WTC11 (cell line): ENCODE data around the gene TRMU. TPM values are rescaled to one million over a fixed set of nuclear protein-coding genes. Genes with fewer than 3 reads are reported as not detected.

Source experiments
- ATAC-seq: fragments of 200-7000 bp; cut with Tn5 transposase; 2 replicates; pipeline ENCODE4 v1.10.0; 2021; ENCODE audit warnings: mild to moderate bottlenecking, moderate library complexity
- CTCF ChIA-PET: fragments of 300-600 bp; sonication (Branson Sonifier 250); formaldehyde crosslinking; loops from one replicate; lab custom pipeline; 2021; ENCODE audit warnings: antibody characterized with exemption; lab: Charles Lee
- POLR2A ChIA-PET: fragments of 350-600 bp; sonication (Branson Sonifier 250); formaldehyde crosslinking; loops from one replicate; lab custom pipeline; 2021; ENCODE audit warnings: antibody characterized with exemption; lab: Charles Lee
- DNase-seq: peaks from one replicate; pipeline ENCODE4 v3.0.0; 2021; ENCODE audit warnings: low spot score
- H3K27ac Mint-ChIP-seq: 2 replicates; pipeline ENCODE4 v1.8.0; 2021; ENCODE audit warnings: mixed read lengths
- H3K27me3 Mint-ChIP-seq: 2 replicates; pipeline ENCODE4 v1.8.0; 2021; ENCODE audit warnings: low read depth, mild to moderate bottlenecking, moderate library complexity, mixed read lengths
- H3K36me3 Mint-ChIP-seq: 2 replicates; pipeline ENCODE4 v1.8.0; 2021; ENCODE audit warnings: mixed read lengths
- H3K4me1 Mint-ChIP-seq: 2 replicates; pipeline ENCODE4 v1.8.0; 2022; ENCODE audit warnings: mixed read lengths
- H3K4me3 Mint-ChIP-seq: 2 replicates; pipeline ENCODE4 v1.8.0; 2021; ENCODE audit warnings: mild to moderate bottlenecking, moderate library complexity, mixed read lengths
- H3K9me3 Mint-ChIP-seq: 2 replicates; pipeline ENCODE4 v1.8.0; 2021; ENCODE audit warnings: mixed read lengths
- ATF3 ChIP-seq: sonication (generic); formaldehyde crosslinking; conservative IDR thresholded peaks from 2 replicates; pipeline ENCODE4 v1.8.1; 2022; ENCODE audit warnings: mild to moderate bottlenecking, missing genetic modification reagents
- ATF6 ChIP-seq: sonication (generic); formaldehyde crosslinking; IDR thresholded peaks from 2 replicates; pipeline ENCODE4 v1.8.1; 2023; ENCODE audit warnings: mild to moderate bottlenecking, missing genetic modification reagents
- E2F5 ChIP-seq: sonication (generic); formaldehyde crosslinking; IDR thresholded peaks from 2 replicates; pipeline ENCODE4 v1.8.1; 2022; ENCODE audit warnings: mild to moderate bottlenecking, moderate library complexity, missing genetic modification reagents
- FOXP1 ChIP-seq: sonication (generic); formaldehyde crosslinking; IDR thresholded peaks from 2 replicates; pipeline ENCODE4 v1.8.0; 2022; ENCODE audit warnings: missing genetic modification reagents, mild to moderate bottlenecking, moderate library complexity, borderline replicate concordance
- HMGXB4 ChIP-seq: sonication (generic); formaldehyde crosslinking; IDR thresholded peaks from 2 replicates; pipeline ENCODE4 v1.8.1; 2023; ENCODE audit warnings: mild to moderate bottlenecking, moderate library complexity, missing genetic modification reagents
- IRF1 ChIP-seq: sonication (generic); formaldehyde crosslinking; IDR thresholded peaks from 2 replicates; pipeline ENCODE4 v1.8.0; 2023; ENCODE audit warnings: missing genetic modification reagents
- IRF2 ChIP-seq: sonication (generic); formaldehyde crosslinking; IDR thresholded peaks from 2 replicates; pipeline ENCODE4 v1.8.0; 2022; ENCODE audit warnings: low read depth, missing genetic modification reagents, borderline replicate concordance
- JUN ChIP-seq: sonication (generic); formaldehyde crosslinking; IDR thresholded peaks from 2 replicates; pipeline ENCODE4 v1.8.0; 2023; ENCODE audit warnings: mild to moderate bottlenecking, missing genetic modification reagents
- MYBL2 ChIP-seq: sonication (generic); formaldehyde crosslinking; IDR thresholded peaks from 2 replicates; pipeline ENCODE4 v1.8.1; 2023; ENCODE audit warnings: mild to moderate bottlenecking, moderate library complexity, missing genetic modification reagents
- NR3C1 ChIP-seq: sonication (generic); formaldehyde crosslinking; conservative IDR thresholded peaks from 2 replicates; pipeline ENCODE4 v1.8.1; 2023; ENCODE audit warnings: low read depth, mild to moderate bottlenecking, missing genetic modification reagents
- TCF7 ChIP-seq: sonication (generic); formaldehyde crosslinking; IDR thresholded peaks from 2 replicates; pipeline ENCODE4 v1.8.0; 2022; ENCODE audit warnings: mild to moderate bottlenecking, low read depth, missing genetic modification reagents, moderate library complexity
- TEAD4 ChIP-seq: sonication (generic); formaldehyde crosslinking; IDR thresholded peaks from 2 replicates; pipeline ENCODE4 v1.8.0; 2022; ENCODE audit warnings: mild to moderate bottlenecking, missing genetic modification reagents
- USF2 ChIP-seq: sonication (generic); formaldehyde crosslinking; IDR thresholded peaks from 2 replicates; pipeline ENCODE4 v1.8.1; 2023; ENCODE audit warnings: mild to moderate bottlenecking, missing genetic modification reagents, moderate library complexity
- ZNF671 ChIP-seq: fragments of 250-450 bp; sonication (Bioruptor Pico); IDR thresholded peaks from 2 replicates; pipeline ENCODE4 v1.8.0; 2021; ENCODE audit warnings: mild to moderate bottlenecking
- total RNA-seq: library from RNA; stranded (reverse); gene quantifications from 3 replicates; pipeline ENCODE4 v1.2.3, GENCODE V29; 2021

Gene TRMU
- total RNA-seq, 1 experiment from 2014 or later: 103 TPM

GRCh38 chr22:46287873-46288751 is 47.4 kb upstream of the TRMU start:
- no peak for DNase-seq
- POLR2A ChIA-PET: no interaction called here
- Mint-ChIP-seq H3K36me3 (peaks cover 25% of the 10 kb centered on the region), H3K4me1 (no peaks in the 10 kb centered on the region), H3K4me3 (no peak overlapping the region), H3K9me3 (no peaks in the 10 kb centered on the region), H3K27me3 (no peaks in the 10 kb centered on the region), H3K27ac (no peak overlapping the region)
- TF ChIP-seq NR3C1 (CRISPR knock-in tag): no peak
- no peak for ATAC-seq
- CTCF ChIA-PET: no interaction called here

GRCh38 chr22:46288846-46289243 is 46.7 kb upstream of the TRMU start:
- POLR2A ChIA-PET: no interaction called here
- CTCF ChIA-PET: no interaction called here
- Mint-ChIP-seq H3K27me3 (no peaks in the 10 kb centered on the region), H3K9me3 (no peaks in the 10 kb centered on the region), H3K27ac (no peak overlapping the region), H3K36me3 (peaks cover 25% of the 10 kb centered on the region), H3K4me3 (no peak overlapping the region), H3K4me1 (no peaks in the 10 kb centered on the region)
- no peak for TF ChIP-seq ATF6 (CRISPR knock-in tag)
- ATAC-seq (no peak), DNase-seq (no peak)

GRCh38 chr22:46289244-46289891 is 46.1 kb upstream of the TRMU start:
- no peaks in the 10 kb centered on the region for H3K9me3 Mint-ChIP-seq
- ATAC-seq: no peak
- no peaks in the 10 kb centered on the region for H3K4me1 Mint-ChIP-seq
- H3K27me3 Mint-ChIP-seq: no peaks in the 10 kb centered on the region
- no peak overlapping the region for H3K4me3 Mint-ChIP-seq
- POLR2A ChIA-PET: no interaction called here
- no peak overlapping the region for H3K27ac Mint-ChIP-seq
- CTCF ChIA-PET: no interaction called here
- H3K36me3 Mint-ChIP-seq: peaks cover 19% of the 10 kb centered on the region
- DNase-seq: no peak
- no peak for TF ChIP-seq IRF1 (CRISPR knock-in tag)
- TF ChIP-seq MYBL2 (CRISPR knock-in tag): no peak
- TF ChIP-seq FOXP1: no peak
- no peak for TF ChIP-seq HMGXB4 (CRISPR knock-in tag)
- no peak for TF ChIP-seq ZNF671
- no peak for TF ChIP-seq TEAD4 (CRISPR knock-in tag)
- TF ChIP-seq IRF2: no peak
- no peak for TF ChIP-seq E2F5
- TF ChIP-seq, all 79 proteins: peak for 0

- Mint-ChIP-seq H3K4me1 (peaks cover 4% of the 10 kb centered on the region), H3K27me3 (no peaks in the 10 kb centered on the region; the same call in 1 of the 2 replicates), H3K36me3 (peaks cover 17% of the 10 kb centered on the region), H3K4me3 (no peak overlapping the region), H3K9me3 (no peaks in the 10 kb centered on the region), H3K27ac (peak overlapping the region; percentile 32; the same call in 1 of the 2 replicates)
- no peak for DNase-seq
- no peak for ATAC-seq
- POLR2A ChIA-PET: no interaction called here
- CTCF ChIA-PET: no interaction called here
- TF ChIP-seq ATF3 (CRISPR knock-in tag) (no peak), FOXP1 (no peak), TCF7 (CRISPR knock-in tag) (no peak), JUN (CRISPR knock-in tag) (no peak), USF2 (no peak), IRF2 (no peak), ATF6 (CRISPR knock-in tag) (no peak)
These were observed 45.2 kb upstream of the TRMU start for GRCh38 chr22:46290121-46290842.
